Measurements from ENCODE around the gene TNFSF10.

Gene TNFSF10

GRCh38 chr3:172466553-172467130, 56.6 kb downstream of the TNFSF10 start:
- Histone ChIP-seq H3K9me2 (replicated peaks; ENCODE audit: insufficient read depth, low read length) (no peaks in the 10 kb centered on the region), H3K9ac (ENCODE audit: low read length) (no peak overlapping the region), H3K27ac (ENCODE audit: low read length) (no peak overlapping the region), H3K4me1 (ENCODE audit: low read length) (no peaks in the 10 kb centered on the region), H3K36me3 (replicated peaks; ENCODE audit: insufficient read depth, low read length) (no peaks in the 10 kb centered on the region), H3K79me2 (ENCODE audit: low read length) (no peaks in the 10 kb centered on the region), H3K9me3 (replicated peaks; ENCODE audit: insufficient read depth, low read length) (no peaks in the 10 kb centered on the region), H4K20me1 (ENCODE audit: insufficient read depth, low read length) (no peaks in the 10 kb centered on the region), H3K27me3 (replicated peaks; ENCODE audit: insufficient read depth, low read length) (no peaks in the 10 kb centered on the region), H3K4me3 (ENCODE audit: low read length) (no peak overlapping the region), H2AFZ (ENCODE audit: low read length) (no peak overlapping the region), H3K4me2 (ENCODE audit: low read depth, low read length) (no peak overlapping the region), H3F3A (ENCODE audit: insufficient read depth, low read length) (no peaks in the 10 kb centered on the region)
- TF ChIP-seq CTCF (IDR thresholded peaks at IDR 0.05; ENCODE audit: low read length) (no peak), EZH2phosphoT487 (IDR thresholded peaks at IDR 0.05; ENCODE audit: low read length) (no peak), EZH2 (optimal IDR thresholded peaks at IDR 0.05; ENCODE audit: low read depth, low read length) (no peak)
- no peak for DNase-seq

DNA sequence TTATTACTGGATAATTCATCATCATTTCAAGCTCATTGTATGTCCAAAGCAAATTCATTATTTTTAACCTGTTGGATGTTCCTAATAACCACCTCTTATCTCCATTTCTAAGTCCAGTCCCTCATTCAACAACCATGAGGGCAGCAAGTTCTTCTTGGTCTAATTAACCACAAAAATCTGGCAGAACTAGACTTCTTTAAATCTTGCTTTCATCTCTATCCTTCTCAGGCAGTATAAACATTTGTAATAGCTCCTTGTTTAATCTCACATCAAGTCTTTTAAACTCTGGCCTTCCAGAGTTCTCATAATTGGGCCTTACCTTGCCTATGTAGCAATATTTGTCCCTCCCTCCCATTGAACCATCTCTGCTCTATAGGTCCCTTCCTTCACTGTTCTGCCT, 57.9 kb downstream of the TNFSF10 start:
- Histone ChIP-seq H3K9me3 (replicated peaks; ENCODE audit: insufficient read depth, low read length) (no peaks in the 10 kb centered on the region), H3K27ac (ENCODE audit: low read length) (no peak overlapping the region), H3K9me2 (replicated peaks; ENCODE audit: insufficient read depth, low read length) (no peaks in the 10 kb centered on the region), H3K79me2 (ENCODE audit: low read length) (no peaks in the 10 kb centered on the region), H3K4me3 (ENCODE audit: low read length) (no peak overlapping the region), H3K9ac (ENCODE audit: low read length) (no peak overlapping the region), H3K4me1 (ENCODE audit: low read length) (no peaks in the 10 kb centered on the region), H2AFZ (ENCODE audit: low read length) (no peak overlapping the region), H3K36me3 (replicated peaks; ENCODE audit: insufficient read depth, low read length) (no peaks in the 10 kb centered on the region), H3K27me3 (replicated peaks; ENCODE audit: insufficient read depth, low read length) (no peaks in the 10 kb centered on the region), H4K20me1 (ENCODE audit: insufficient read depth, low read length) (no peaks in the 10 kb centered on the region), H3K4me2 (ENCODE audit: low read depth, low read length) (no peak overlapping the region), H3F3A (ENCODE audit: insufficient read depth, low read length) (no peaks in the 10 kb centered on the region)
- TF ChIP-seq EZH2 (optimal IDR thresholded peaks at IDR 0.05; ENCODE audit: low read depth, low read length) = no peak
- no peak for TF ChIP-seq EZH2phosphoT487 (IDR thresholded peaks at IDR 0.05; ENCODE audit: low read length)
- TF ChIP-seq CTCF (IDR thresholded peaks at IDR 0.05; ENCODE audit: low read length) = no peak
- DNase-seq = no peak

- Histone ChIP-seq H3K4me3 (ENCODE audit: low read length) (no peak overlapping the region), H3K79me2 (ENCODE audit: low read length) (no peaks in the 10 kb centered on the region), H3K27me3 (replicated peaks; ENCODE audit: insufficient read depth, low read length) (no peaks in the 10 kb centered on the region), H3K36me3 (replicated peaks; ENCODE audit: insufficient read depth, low read length) (no peaks in the 10 kb centered on the region), H3K9ac (ENCODE audit: low read length) (no peak overlapping the region), H2AFZ (ENCODE audit: low read length) (no peak overlapping the region), H3K27ac (ENCODE audit: low read length) (no peak overlapping the region), H3K9me2 (replicated peaks; ENCODE audit: insufficient read depth, low read length) (no peaks in the 10 kb centered on the region), H3F3A (ENCODE audit: insufficient read depth, low read length) (no peaks in the 10 kb centered on the region), H4K20me1 (ENCODE audit: insufficient read depth, low read length) (no peaks in the 10 kb centered on the region), H3K9me3 (replicated peaks; ENCODE audit: insufficient read depth, low read length) (no peaks in the 10 kb centered on the region), H3K4me1 (ENCODE audit: low read length) (no peaks in the 10 kb centered on the region), H3K4me2 (ENCODE audit: low read depth, low read length) (no peak overlapping the region)
- TF ChIP-seq EZH2phosphoT487 (IDR thresholded peaks at IDR 0.05; ENCODE audit: low read length) (no peak), EZH2 (optimal IDR thresholded peaks at IDR 0.05; ENCODE audit: low read depth, low read length) (no peak), CTCF (IDR thresholded peaks at IDR 0.05; ENCODE audit: low read length) (no peak)
- DNase-seq = no peak
These were observed 58.9 kb downstream of the TNFSF10 start for GRCh38 chr3:172464306-172464705.

All from MM.1S (cell line).